Transverse colon (tissue), 3 donors: ENCODE results near the gene AMFR.

Source experiments
- CTCF ChIP-seq, 5 experiments: fragments of 200-600 bp in 3 of 5; fragments of 450-650 bp in 2 of 5; sonication (generic) in 3 of 5; IDR thresholded peaks; 1 replicate in 2 of 5; 2 replicates in 3 of 5; pipeline ENCODE4 v1.5.1; 2016 to 2017; ENCODE audit warnings: antibody characterized with exemption in 5 of 5, inconsistent platforms in 3 of 5, mild to moderate bottlenecking in 2 of 5, moderate library complexity in 1 of 5
- POLR2A ChIP-seq: fragments of 450-650 bp; IDR thresholded peaks from one replicate; pipeline ENCODE4 v1.6.1; 2016; ENCODE audit warnings: antibody characterized with exemption, mild to moderate bottlenecking, moderate library complexity

DNA sequence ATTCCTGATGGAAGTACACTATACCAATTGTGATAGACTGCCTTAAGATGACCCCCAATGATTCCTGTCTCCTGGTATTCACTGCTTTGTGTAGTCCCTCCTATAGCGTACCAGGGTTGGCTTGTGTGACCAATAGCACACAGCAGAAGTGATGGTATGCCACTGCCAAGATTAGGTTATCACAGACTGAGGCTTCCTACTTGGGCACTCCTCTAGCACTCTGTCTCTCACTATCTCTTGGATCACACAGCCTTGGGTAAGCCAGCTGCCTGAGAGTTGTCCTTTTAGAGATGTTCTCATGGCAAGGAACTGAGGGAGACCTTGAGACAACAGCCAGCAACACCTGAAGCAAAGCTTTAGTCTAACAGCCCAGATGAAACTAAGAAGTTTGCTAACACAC, 12.7 kb upstream of the AMFR start:
- TF ChIP-seq CTCF (IDR thresholded peaks at IDR 0.05) (no peak), POLR2A (no peak)
